Progenitor cell of endocrine pancreas (in vitro differentiated cells): ENCODE data around the gene SPEG. TPM values are rescaled to one million over a fixed set of nuclear protein-coding genes. Genes with fewer than 3 reads are reported as not detected.
"Not testable (repeated sequence)": the region's sequence is repeated elsewhere in the genome, so short reads cannot be mapped to it uniquely, and the experiment has no call there.

Experiments used
- DNase-seq: peaks from one replicate; pipeline ENCODE4 v3.0.0; 2021; ENCODE audit warnings: low spot score; ENCODE audit not compliant: unreplicated experiment
- H3K27ac Mint-ChIP-seq: 2 replicates; pipeline ENCODE4 v1.8.0; 2021; ENCODE audit warnings: mild to moderate bottlenecking, moderate library complexity, mixed read lengths
- H3K27me3 Mint-ChIP-seq: 2 replicates; pipeline ENCODE4 v1.8.0; 2021; ENCODE audit warnings: mixed read lengths
- H3K36me3 Mint-ChIP-seq: 2 replicates; pipeline ENCODE4 v1.8.0; 2022; ENCODE audit warnings: mixed read lengths; ENCODE audit not compliant: insufficient read depth
- H3K4me1 Mint-ChIP-seq: 2 replicates; pipeline ENCODE4 v1.8.0; 2021; ENCODE audit warnings: low read depth, mixed read lengths
- H3K4me3 Mint-ChIP-seq: 2 replicates; pipeline ENCODE4 v1.8.0; 2021; ENCODE audit warnings: low read depth, mild to moderate bottlenecking, moderate library complexity, mixed read lengths
- H3K9me3 Mint-ChIP-seq: 2 replicates; pipeline ENCODE4 v1.8.0; 2021; ENCODE audit warnings: low read depth, mixed read lengths
- CTCF ChIP-seq: fragments of 200-600 bp; sonication (generic); IDR thresholded peaks from one replicate; pipeline ENCODE4 v1.5.0; 2021; ENCODE audit warnings: antibody characterized with exemption, mild to moderate bottlenecking; ENCODE audit not compliant: unreplicated experiment
- total RNA-seq: library from RNA; stranded (reverse); gene quantifications from 2 replicates; pipeline ENCODE4 v1.2.1, GENCODE V29; 2021

SPEG gene
- total RNA-seq, 1 donor from 2014 or later, result 15.1 TPM

- no peak overlapping the region for H3K4me3 Mint-ChIP-seq
- TF ChIP-seq CTCF, result no peak
- no peaks in the 10 kb centered on the region for H3K9me3 Mint-ChIP-seq
- H3K36me3 Mint-ChIP-seq, result no peaks in the 10 kb centered on the region
- peaks cover 24% of the 10 kb centered on the region for H3K27me3 Mint-ChIP-seq
- peaks cover 16% of the 10 kb centered on the region for H3K4me1 Mint-ChIP-seq
- no peak overlapping the region for H3K27ac Mint-ChIP-seq
- no peak for DNase-seq
Observed at GRCh38 chr2:219405451-219405850, 29.2 kb upstream of the SPEG start.

GRCh38 chr2:219405958-219406860 lies 28.4 kb upstream of the SPEG start:
- H3K9me3 Mint-ChIP-seq, result no peaks in the 10 kb centered on the region
- no peak for DNase-seq
- H3K4me3 Mint-ChIP-seq, result no peak overlapping the region
- H3K36me3 Mint-ChIP-seq, result no peaks in the 10 kb centered on the region
- H3K27me3 Mint-ChIP-seq, result peaks cover 24% of the 10 kb centered on the region
- no peak overlapping the region for H3K27ac Mint-ChIP-seq
- peaks cover 13% of the 10 kb centered on the region for H3K4me1 Mint-ChIP-seq
- TF ChIP-seq CTCF, result no peak

DNA sequence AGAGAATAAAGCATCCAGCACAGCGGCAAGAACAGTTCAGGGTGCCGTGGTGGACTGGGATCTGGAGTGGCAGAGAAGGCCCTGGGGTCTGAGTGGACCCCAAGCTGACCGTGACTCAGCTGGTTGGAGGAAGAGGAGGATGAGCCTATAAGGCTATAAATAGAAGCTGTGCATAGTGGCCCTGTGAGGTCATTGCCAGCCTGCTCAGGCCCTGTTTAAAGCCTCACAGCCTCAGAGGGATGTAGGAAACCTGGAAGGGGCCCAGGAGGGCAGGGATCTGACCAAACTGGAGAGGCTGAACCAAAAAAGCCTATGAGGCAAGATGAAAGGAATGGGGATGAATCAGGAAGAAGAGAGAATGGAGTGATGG lies 27.8 kb upstream of the SPEG start:
- Mint-ChIP-seq H3K27me3 (peaks cover 24% of the 10 kb centered on the region), H3K27ac (no peak overlapping the region), H3K9me3 (no peaks in the 10 kb centered on the region), H3K4me3 (no peak overlapping the region), H3K36me3 (no peaks in the 10 kb centered on the region), H3K4me1 (peaks cover 11% of the 10 kb centered on the region)
- no peak for DNase-seq
- no peak for TF ChIP-seq CTCF

GRCh38 chr2:219407343-219407742 lies 27.3 kb upstream of the SPEG start:
- H3K27ac Mint-ChIP-seq, H3K4me3 Mint-ChIP-seq, DNase-seq, H3K36me3 Mint-ChIP-seq, H3K9me3 Mint-ChIP-seq, H3K4me1 Mint-ChIP-seq: not testable (repeated sequence)
- H3K27me3 Mint-ChIP-seq, result peaks cover 24% of the 10 kb centered on the region

DNA sequence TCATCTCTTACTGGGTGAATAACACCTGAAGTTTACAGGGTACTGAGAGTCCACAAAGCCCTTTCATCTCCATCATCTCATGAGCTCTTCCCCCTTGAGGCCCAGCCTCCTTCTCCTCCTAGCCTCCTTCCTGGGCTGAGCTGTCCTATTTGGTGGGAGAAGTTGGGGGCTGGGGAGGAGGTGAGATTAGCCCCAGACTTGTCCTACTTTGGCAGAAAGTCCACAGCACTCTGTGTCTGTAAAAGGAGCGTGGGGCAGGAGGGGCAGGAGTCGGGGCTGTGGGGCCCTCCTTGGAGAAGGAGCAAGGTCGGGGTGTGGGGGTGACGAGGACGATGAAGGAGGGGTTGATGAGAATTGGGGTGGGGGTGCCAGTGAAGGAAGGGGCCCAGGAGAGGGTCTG lies 26.4 kb upstream of the SPEG start:
- H3K27me3 Mint-ChIP-seq, result peaks cover 24% of the 10 kb centered on the region
- TF ChIP-seq CTCF, result no peak
- H3K36me3 Mint-ChIP-seq, result no peaks in the 10 kb centered on the region
- H3K4me3 Mint-ChIP-seq, result no peak overlapping the region
- H3K9me3 Mint-ChIP-seq, result no peaks in the 10 kb centered on the region
- H3K27ac Mint-ChIP-seq, result no peak overlapping the region
- DNase-seq, result no peak
- no peaks in the 10 kb centered on the region for H3K4me1 Mint-ChIP-seq

DNA sequence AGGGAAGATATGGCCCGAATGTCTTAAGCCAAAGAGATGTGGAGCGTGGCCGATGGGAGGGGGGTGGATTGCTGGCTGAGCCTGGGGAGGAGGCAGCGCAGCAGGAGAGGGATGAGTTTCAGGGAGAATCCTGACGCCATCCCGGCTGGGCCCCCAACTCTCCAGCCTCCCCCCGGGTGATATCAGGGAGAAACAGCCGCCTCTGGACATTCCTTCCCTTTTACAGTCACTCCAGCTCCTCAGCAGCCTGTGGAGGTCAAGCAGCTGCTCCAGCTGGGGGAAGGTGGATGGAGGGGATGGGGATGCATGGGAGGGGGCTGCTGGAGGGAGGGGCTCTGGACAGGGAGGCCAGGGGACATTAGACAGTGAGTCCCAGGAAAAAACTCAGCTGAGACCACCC lies 26.0 kb upstream of the SPEG start:
- H3K4me1 Mint-ChIP-seq, result no peaks in the 10 kb centered on the region
- H3K36me3 Mint-ChIP-seq, result no peaks in the 10 kb centered on the region
- H3K9me3 Mint-ChIP-seq, result no peaks in the 10 kb centered on the region
- DNase-seq, result no peak
- no peak overlapping the region for H3K4me3 Mint-ChIP-seq
- peaks cover 23% of the 10 kb centered on the region for H3K27me3 Mint-ChIP-seq
- H3K27ac Mint-ChIP-seq, result no peak overlapping the region
- TF ChIP-seq CTCF, result no peak
